Endometrial microvascular endothelial cells (primary cell): ENCODE results near the gene SRGN. TPM values are rescaled to one million over a fixed set of nuclear protein-coding genes. Genes with fewer than 3 reads are reported as not detected.

ENCODE experiments used
- in situ Hi-C: cut with HindIII; loops from 2 replicates; pipeline ENCODE4 v1.10.0; 2017; ENCODE audit warnings: low sequenced_read_pairs, low pct_unique_long_range_greater_than_20kb; ENCODE audit errors: inconsistent ontology term
- total RNA-seq: library from RNA; depleted of rRNA; stranded (reverse); fragments of >200 nt; gene quantifications from one replicate; pipeline ENCODE4 v1.2.3, GENCODE V29; 2015; ENCODE audit errors: inconsistent ontology term

SRGN gene
- total RNA-seq, 1 donor from 2014 or later: 1,694 TPM

- in situ Hi-C loops: no loop called here
These were observed 1.8 kb upstream of the SRGN start for GRCh38 chr10:69086001-69086509.

DNA sequence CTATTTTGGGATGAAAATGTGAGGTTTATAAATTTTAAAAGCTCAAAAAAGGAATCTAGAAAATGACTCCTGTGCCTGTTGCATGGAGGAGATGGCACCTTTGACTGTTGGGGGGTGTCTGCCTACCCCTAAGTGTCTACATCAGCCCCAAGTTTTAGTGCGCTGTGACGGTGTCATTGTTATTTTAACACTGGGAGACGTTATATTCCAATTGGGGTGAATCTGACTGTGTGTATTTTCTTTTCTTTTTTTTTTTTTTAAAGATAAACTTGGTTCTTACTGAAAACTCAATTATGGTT lies 517 bp downstream of the SRGN start:
- in situ Hi-C loops: no loop called here

DNA sequence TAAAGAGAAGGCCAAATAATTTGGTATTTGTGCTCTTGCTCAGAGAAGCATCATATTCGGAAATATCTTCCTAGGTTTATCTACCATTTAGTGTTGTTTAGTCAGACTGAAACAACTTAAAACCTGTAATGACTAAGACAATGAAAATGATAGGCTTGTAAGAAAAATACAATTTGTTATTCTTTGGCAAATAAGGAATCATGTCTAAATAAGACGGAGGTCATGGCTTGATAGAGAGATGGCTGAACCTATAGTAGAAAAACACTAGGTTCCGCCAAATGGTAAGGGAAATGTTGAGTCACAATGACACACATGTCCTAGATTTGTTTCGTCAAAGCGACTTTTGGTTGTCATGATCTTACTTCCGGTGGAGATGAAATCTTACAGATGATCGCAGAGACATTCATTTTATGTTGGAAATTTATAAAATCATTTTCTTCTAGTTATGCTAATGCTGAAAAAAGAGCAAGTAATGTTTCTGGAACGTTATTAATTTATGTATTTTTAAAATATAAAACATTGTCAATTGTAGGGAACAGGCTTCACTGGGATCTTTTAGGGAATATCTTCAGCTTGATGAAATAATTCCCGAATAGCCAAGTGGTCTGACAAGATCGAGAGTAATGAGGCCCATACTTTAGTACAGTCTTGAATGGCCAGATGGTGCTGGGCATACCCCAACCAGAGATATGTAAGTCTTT lies 1.0 kb downstream of the SRGN start:
- in situ Hi-C loops: no loop called here

DNA sequence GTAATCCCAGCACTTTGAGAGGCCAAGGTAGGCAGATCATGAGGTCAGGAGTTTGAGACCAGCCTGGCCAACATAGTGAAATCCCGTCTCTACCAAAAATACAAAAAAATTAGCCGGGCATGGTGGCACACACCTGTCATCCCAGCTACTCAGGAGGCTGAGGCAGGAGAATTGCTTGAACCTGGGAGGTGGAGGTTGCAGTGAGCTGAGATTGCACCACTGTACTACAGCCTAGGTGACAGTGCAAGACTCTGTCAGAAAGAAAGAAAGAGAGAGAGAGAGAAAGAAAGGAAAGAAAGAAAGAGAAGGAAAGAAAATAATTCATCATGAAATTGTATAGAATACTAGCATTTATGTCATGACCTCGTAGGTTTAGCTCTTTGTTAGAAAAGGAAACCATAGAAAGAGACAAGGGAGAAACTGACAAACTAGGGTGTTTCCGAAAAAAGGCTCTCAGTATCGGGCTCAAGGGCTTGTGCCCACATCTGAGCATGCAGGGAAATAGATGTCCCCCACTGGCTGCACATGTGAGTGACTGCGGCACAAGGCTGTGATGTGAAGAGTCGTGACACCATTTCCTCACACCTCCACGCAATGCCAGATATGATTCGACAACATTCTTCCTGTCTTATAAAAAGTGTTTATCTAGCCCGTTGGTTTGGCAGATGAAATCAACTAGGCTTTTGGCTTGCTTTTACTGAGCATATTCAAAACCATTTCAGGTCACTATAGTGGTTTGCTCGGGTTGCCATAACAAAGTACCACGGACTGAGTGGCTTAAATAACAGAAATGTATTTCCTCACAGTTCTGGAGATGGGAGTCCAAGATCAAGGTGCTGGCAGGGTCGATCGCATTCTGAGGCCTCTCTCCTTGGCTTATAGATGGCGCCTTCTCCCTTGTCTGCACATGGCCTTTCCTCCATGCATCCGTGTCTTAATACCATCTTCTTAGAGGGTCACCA lies 2.0 kb downstream of the SRGN start:
- in situ Hi-C loops: no loop called here

DNA sequence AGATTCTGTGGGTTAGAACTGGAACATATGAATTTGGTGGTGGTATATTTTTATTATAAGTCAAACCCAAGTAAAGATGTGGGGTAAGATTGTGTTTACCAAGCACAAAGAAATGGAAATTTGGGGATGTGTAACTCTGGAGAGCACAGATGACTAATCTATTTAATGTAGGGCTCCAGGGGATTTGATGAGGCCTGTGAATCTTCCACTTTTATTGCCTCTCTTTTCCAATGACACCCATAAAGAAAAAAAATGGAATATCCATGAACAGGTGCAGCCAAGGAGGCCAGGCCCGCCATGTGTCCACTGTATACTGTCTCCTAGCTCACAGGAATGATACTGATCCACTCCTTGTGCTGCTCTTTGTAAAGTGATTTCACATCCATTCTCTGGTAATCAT lies 2.8 kb downstream of the SRGN start:
- in situ Hi-C loops: no loop called here

DNA sequence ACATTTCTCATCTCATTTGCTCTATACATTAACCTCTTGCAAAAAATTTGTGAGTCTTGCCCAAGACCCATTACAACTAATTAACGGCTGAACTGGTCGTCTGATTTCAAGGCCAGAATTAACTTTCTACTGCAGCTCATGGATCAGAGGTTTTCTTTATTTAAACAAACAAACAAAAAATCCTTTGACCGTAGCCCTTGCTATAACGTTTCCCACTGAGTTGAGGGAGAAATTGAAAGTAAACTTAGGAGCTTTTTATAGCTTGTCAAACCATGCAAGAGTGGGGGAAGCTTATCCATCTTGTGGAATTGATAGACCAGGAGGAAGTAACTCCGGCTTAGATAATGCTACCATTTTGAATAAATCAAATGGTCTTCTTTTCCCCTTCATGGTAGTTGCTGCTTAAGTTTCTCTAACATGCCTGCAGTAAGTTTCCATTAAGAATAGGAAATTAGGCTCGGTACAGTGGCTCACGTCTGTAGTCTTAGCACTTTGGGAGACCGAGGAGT lies 3.3 kb downstream of the SRGN start:
- in situ Hi-C loops: no loop called here

DNA sequence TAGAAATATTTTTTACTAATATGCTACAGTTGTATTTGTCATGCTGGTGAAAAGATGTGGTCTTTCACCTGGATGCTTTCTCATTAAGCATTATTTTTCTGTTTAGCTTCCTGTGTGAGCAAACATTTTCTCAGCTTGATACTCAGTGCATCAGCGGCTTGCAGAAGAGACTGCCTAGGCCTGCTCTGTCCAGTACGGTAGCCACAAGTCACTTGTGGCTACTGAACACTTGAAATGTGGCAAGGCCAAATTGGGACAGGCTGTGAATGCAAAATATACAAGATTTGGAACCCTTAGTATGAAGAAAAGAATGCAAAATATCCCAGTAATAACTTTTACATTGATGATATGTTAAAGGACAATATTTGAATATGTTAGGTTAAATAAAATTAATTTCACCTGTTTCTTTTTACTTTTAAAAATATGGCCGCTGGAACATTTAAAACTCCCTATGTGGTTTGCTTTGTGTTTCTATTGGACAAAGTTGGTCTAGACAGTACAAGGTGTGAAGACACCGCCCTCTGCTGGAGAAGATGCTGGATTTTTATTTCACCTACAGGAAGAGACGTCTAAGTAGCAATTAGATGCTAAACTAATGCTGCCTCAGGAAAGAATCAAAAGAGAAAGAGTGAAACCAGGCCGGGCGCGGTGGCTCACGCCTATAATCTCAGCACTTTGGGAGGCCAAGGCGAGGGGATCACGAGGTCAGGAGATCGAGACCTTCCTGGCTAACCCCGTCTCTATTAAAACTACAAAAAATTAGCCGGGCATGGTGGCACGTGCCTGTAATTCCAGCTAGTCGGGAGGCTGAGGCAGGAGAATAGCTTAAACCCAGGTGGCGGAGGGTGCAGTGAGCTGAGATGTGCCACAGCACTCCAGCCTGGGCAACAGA lies 5.3 kb downstream of the SRGN start:
- in situ Hi-C loops: no loop called here

GRCh38 chr10:69093933-69094332 lies 6.0 kb downstream of the SRGN start:
- in situ Hi-C loops: no loop called here

- in situ Hi-C loops: no loop called here
These were observed 8.1 kb downstream of the SRGN start for GRCh38 chr10:69096045-69096444.

GRCh38 chr10:69097729-69098128 lies 9.8 kb downstream of the SRGN start:
- in situ Hi-C loops: no loop called here

GRCh38 chr10:69100136-69100872 lies 12.4 kb downstream of the SRGN start:
- in situ Hi-C loops: no loop called here

GRCh38 chr10:69101451-69102095 lies 13.7 kb downstream of the SRGN start:
- in situ Hi-C loops: no loop called here

DNA sequence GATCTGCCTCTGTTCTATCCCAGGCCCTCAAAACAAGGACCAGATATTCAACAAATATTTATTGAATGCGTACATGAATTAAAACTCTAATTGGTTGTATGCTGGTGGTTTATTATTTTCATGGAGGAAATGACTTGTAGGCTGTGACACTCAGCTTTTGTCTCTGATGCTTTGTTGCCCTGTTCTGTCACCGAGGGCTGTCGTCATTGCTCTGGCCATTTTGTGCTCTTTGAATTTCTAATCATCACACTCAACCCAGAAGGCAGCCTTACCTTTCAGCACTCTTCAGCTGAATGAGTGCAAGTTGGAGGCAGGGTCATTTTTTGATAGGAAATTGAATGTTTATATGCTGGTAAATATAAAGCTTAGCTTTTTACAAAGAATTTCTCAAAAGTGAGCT lies 14.5 kb downstream of the SRGN start:
- in situ Hi-C loops: no loop called here

DNA sequence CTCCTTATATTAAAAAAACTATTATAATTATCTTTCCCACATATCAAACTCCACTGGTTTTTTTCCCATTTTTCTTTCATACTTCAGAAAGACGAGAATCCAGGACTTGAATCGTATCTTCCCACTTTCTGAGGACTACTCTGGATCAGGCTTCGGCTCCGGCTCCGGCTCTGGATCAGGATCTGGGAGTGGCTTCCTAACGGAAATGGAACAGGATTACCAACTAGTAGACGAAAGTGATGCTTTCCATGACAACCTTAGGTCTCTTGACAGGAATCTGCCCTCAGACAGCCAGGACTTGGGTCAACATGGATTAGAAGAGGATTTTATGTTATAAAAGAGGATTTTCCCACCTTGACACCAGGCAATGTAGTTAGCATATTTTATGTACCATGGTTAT lies 15.9 kb downstream of the SRGN start:
- in situ Hi-C loops: no loop called here

DNA sequence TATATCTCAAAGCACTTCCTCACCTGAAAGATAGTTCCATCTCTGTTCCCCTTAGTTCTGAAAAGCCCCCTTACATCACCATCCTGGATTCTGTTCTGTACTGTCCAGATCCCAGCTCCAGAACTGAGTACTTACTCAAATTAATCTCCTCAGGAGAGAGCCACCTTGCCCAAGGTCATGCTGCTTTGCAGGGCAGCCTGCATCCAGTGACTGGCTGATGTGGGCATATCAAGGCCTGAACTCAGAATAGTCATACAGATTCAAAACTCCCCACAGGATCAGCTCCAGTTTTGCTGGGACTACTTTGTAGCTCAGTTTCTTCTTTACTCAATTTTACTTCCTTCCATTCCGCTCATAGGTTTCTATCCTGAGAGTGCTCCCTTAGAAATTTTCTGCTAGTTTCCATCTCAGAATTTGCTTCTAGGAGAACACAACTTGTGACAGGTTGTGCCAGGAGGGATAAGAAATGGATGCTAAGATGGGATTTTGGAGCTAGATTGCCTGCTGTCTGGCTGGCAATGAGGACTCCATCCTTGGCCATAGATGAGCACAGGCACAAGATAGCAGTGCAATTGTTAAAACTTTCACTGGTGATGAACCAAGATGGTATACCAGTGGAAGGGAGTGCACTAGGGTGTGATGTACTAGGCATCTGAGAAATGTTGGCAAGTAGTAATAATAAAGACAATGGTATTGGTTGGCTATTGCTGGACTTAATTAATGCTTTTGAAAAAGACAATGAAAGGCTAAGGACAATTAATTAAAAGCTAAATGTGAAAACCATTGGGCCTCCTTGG lies 17.3 kb downstream of the SRGN start:
- in situ Hi-C loops: no loop called here

GRCh38 chr10:69107176-69107490 lies 19.2 kb downstream of the SRGN start:
- in situ Hi-C loops: no loop called here

DNA sequence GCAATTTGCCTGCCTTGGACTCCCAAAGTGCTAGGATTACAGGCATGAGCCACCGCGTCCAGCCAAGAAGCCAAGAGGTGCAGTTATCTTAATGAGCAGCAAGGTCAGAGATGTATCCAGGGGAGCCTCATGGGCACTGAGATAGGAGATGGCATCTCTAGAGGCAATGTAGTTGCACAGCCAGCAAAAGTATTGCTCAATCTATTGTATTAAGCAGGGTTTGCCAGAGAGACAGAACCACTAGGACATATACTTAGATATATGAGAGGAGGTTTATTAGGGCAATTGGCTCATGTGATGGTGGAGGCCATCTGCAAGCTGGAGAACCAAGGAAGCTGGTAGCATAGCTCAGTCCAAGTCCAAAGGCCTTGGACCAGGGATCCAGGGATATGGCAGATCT lies 19.8 kb downstream of the SRGN start:
- in situ Hi-C loops: no loop called here
